Measurements from ENCODE around the gene WWP2.

WWP2 gene

GRCh38 chr16:69921127-69921526, 159.0 kb downstream of the WWP2 start:
- Histone ChIP-seq H3K9ac (no peak overlapping the region), H3K4me3 (IDR thresholded peaks at IDR 0.05; ENCODE audit: insufficient read depth, low read depth, low read length) (no peak overlapping the region), H2AFZ (ENCODE audit: low read depth) (no peak overlapping the region), H3K36me3 (ENCODE audit: insufficient read depth) (no peaks in the 10 kb centered on the region), H4K20me1 (ENCODE audit: insufficient read depth) (no peaks in the 10 kb centered on the region), H3K27me3 (ENCODE audit: insufficient read depth, low read depth) (no peaks in the 10 kb centered on the region), H3K4me1 (ENCODE audit: low read depth, poor library complexity, severe bottlenecking) (no peaks in the 10 kb centered on the region), H3K79me2 (ENCODE audit: insufficient read depth, low read depth) (no peaks in the 10 kb centered on the region), H3K27ac (no peak overlapping the region), H3K4me2 (no peak overlapping the region)
- TF ChIP-seq CTCF (conservative IDR thresholded peaks at IDR 0.05; ENCODE audit: low read depth, low read length) = no peak

GRCh38 chr16:69922200-69922599, 160.1 kb downstream of the WWP2 start:
- H3K4me3 ChIP-seq (IDR thresholded peaks at IDR 0.05; ENCODE audit: insufficient read depth, low read depth, low read length) = no peak overlapping the region
- no peaks in the 10 kb centered on the region for H4K20me1 ChIP-seq (ENCODE audit: insufficient read depth)
- no peaks in the 10 kb centered on the region for H3K79me2 ChIP-seq (ENCODE audit: insufficient read depth, low read depth)
- H3K27me3 ChIP-seq (ENCODE audit: insufficient read depth, low read depth) = no peaks in the 10 kb centered on the region
- H3K4me1 ChIP-seq (ENCODE audit: low read depth, poor library complexity, severe bottlenecking) = no peaks in the 10 kb centered on the region
- no peak overlapping the region for H3K9ac ChIP-seq
- no peak overlapping the region for H2AFZ ChIP-seq (ENCODE audit: low read depth)
- H3K36me3 ChIP-seq (ENCODE audit: insufficient read depth) = no peaks in the 10 kb centered on the region
- H3K4me2 ChIP-seq = no peak overlapping the region
- TF ChIP-seq CTCF (conservative IDR thresholded peaks at IDR 0.05; ENCODE audit: low read depth, low read length) = no peak
- H3K27ac ChIP-seq = no peak overlapping the region

GRCh38 chr16:69924041-69924775, 162.1 kb downstream of the WWP2 start:
- H3K79me2 ChIP-seq (ENCODE audit: insufficient read depth, low read depth) = no peaks in the 10 kb centered on the region
- H4K20me1 ChIP-seq (ENCODE audit: insufficient read depth) = no peaks in the 10 kb centered on the region
- H3K27ac ChIP-seq = no peak overlapping the region
- no peak for TF ChIP-seq CTCF (conservative IDR thresholded peaks at IDR 0.05; ENCODE audit: low read depth, low read length)
- no peak overlapping the region for H3K9ac ChIP-seq
- H3K4me1 ChIP-seq (ENCODE audit: low read depth, poor library complexity, severe bottlenecking) = no peaks in the 10 kb centered on the region
- no peak overlapping the region for H2AFZ ChIP-seq (ENCODE audit: low read depth)
- H3K27me3 ChIP-seq (ENCODE audit: insufficient read depth, low read depth) = no peaks in the 10 kb centered on the region
- no peak overlapping the region for H3K4me2 ChIP-seq
- H3K36me3 ChIP-seq (ENCODE audit: insufficient read depth) = no peaks in the 10 kb centered on the region
- no peak overlapping the region for H3K4me3 ChIP-seq (IDR thresholded peaks at IDR 0.05; ENCODE audit: insufficient read depth, low read depth, low read length)

GRCh38 chr16:69924777-69925191, 162.7 kb downstream of the WWP2 start:
- no peaks in the 10 kb centered on the region for H4K20me1 ChIP-seq (ENCODE audit: insufficient read depth)
- H3K4me3 ChIP-seq (IDR thresholded peaks at IDR 0.05; ENCODE audit: insufficient read depth, low read depth, low read length) = no peak overlapping the region
- no peak overlapping the region for H3K27ac ChIP-seq
- no peaks in the 10 kb centered on the region for H3K4me1 ChIP-seq (ENCODE audit: low read depth, poor library complexity, severe bottlenecking)
- no peaks in the 10 kb centered on the region for H3K27me3 ChIP-seq (ENCODE audit: insufficient read depth, low read depth)
- H3K36me3 ChIP-seq (ENCODE audit: insufficient read depth) = no peaks in the 10 kb centered on the region
- no peaks in the 10 kb centered on the region for H3K79me2 ChIP-seq (ENCODE audit: insufficient read depth, low read depth)
- no peak overlapping the region for H2AFZ ChIP-seq (ENCODE audit: low read depth)
- H3K4me2 ChIP-seq = no peak overlapping the region
- no peak for TF ChIP-seq CTCF (conservative IDR thresholded peaks at IDR 0.05; ENCODE audit: low read depth, low read length)
- no peak overlapping the region for H3K9ac ChIP-seq
